GM12878 (cell line): Measurements from ENCODE around the gene TLE7.

Source experiments
- EZH2 ChIP-seq: IDR thresholded peaks from 2 replicates; pipeline ENCODE4 v1.6.1; 2012; ENCODE audit warnings: low read depth, mild to moderate bottlenecking, control low read depth, inconsistent platforms, low read length, borderline replicate concordance; ENCODE audit not compliant: control insufficient read depth
- MAX ChIP-seq: IDR thresholded peaks from 2 replicates; pipeline ENCODE4 v1.6.1; 2012; ENCODE audit warnings: low read depth, low read length, improper control_type of control experiment
- MYC ChIP-seq: IDR thresholded peaks from 2 replicates; pipeline ENCODE4 v1.6.1; 2011; ENCODE audit warnings: mild to moderate bottlenecking, low read length, moderate library complexity, inconsistent platforms; ENCODE audit not compliant: insufficient read depth, insufficient replicate concordance, insufficient read length, severe bottlenecking
- POLR2A ChIP-seq: IDR thresholded peaks from 2 replicates; pipeline ENCODE4 v1.6.1; 2011; ENCODE audit warnings: low read depth, mild to moderate bottlenecking, low read length
- RCOR1 ChIP-seq: conservative IDR thresholded peaks from 2 replicates; pipeline ENCODE4 v1.6.1; 2012; ENCODE audit warnings: low read depth, low read length, improper control_type of control experiment
- SMARCA5 ChIP-seq: fragments of 450-650 bp; IDR thresholded peaks from 2 replicates; pipeline ENCODE4 v1.6.1; 2017; ENCODE audit warnings: mild to moderate bottlenecking
- SMC3 ChIP-seq: IDR thresholded peaks from 2 replicates; pipeline ENCODE4 v1.6.1; 2011; ENCODE audit warnings: low read length, improper control_type of control experiment, borderline replicate concordance
- SREBF1 ChIP-seq: IDR thresholded peaks from 2 replicates; pipeline ENCODE4 v1.6.1; 2012; ENCODE audit warnings: mild to moderate bottlenecking, low read length
- TCF12 ChIP-seq: IDR thresholded peaks from 2 replicates; pipeline ENCODE4 v1.6.1; 2011; ENCODE audit warnings: low read depth, mild to moderate bottlenecking, low read length
- TF ChIP-seq, protein P1 (sequence below), 3 experiments: IDR thresholded peaks in 2 of 3; conservative IDR thresholded peaks in 1 of 3; 2 replicates each; pipeline ENCODE4 v1.5.1; 2011; ENCODE audit warnings: low read depth in 3 of 3, low read length in 3 of 3, mild to moderate bottlenecking in 3 of 3, control low read depth in 2 of 3, moderate library complexity in 2 of 3, inconsistent platforms in 1 of 3, mixed read lengths in 1 of 3; ENCODE audit not compliant: control insufficient read depth in 2 of 3, insufficient read depth in 1 of 3; ENCODE audit errors: extremely low read depth in 1 of 3
- TF ChIP-seq, protein P2 (sequence below): IDR thresholded peaks from 2 replicates; pipeline ENCODE4 v1.6.1; 2012; ENCODE audit warnings: mild to moderate bottlenecking, low read depth, low read length

GRCh38 chr16:71464231-71464630, 22.4 kb upstream of the TLE7 start:
- TF ChIP-seq RCOR1, result no peak
- TF ChIP-seq MYC, result no peak
- TF ChIP-seq, protein P1, sequence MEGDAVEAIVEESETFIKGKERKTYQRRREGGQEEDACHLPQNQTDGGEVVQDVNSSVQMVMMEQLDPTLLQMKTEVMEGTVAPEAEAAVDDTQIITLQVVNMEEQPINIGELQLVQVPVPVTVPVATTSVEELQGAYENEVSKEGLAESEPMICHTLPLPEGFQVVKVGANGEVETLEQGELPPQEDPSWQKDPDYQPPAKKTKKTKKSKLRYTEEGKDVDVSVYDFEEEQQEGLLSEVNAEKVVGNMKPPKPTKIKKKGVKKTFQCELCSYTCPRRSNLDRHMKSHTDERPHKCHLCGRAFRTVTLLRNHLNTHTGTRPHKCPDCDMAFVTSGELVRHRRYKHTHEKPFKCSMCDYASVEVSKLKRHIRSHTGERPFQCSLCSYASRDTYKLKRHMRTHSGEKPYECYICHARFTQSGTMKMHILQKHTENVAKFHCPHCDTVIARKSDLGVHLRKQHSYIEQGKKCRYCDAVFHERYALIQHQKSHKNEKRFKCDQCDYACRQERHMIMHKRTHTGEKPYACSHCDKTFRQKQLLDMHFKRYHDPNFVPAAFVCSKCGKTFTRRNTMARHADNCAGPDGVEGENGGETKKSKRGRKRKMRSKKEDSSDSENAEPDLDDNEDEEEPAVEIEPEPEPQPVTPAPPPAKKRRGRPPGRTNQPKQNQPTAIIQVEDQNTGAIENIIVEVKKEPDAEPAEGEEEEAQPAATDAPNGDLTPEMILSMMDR (IDR thresholded peaks at IDR 0.05 in 2 of 3, conservative IDR thresholded peaks at IDR 0.05 in 1 of 3; ENCODE audit: control insufficient read depth in 2 of 3, extremely low read depth in 1 of 3, insufficient read depth in 1 of 3, low read depth in 3 of 3, low read length in 3 of 3), result no peak
- TF ChIP-seq TCF12, result no peak
- no peak for TF ChIP-seq SMARCA5
- TF ChIP-seq, protein P2, sequence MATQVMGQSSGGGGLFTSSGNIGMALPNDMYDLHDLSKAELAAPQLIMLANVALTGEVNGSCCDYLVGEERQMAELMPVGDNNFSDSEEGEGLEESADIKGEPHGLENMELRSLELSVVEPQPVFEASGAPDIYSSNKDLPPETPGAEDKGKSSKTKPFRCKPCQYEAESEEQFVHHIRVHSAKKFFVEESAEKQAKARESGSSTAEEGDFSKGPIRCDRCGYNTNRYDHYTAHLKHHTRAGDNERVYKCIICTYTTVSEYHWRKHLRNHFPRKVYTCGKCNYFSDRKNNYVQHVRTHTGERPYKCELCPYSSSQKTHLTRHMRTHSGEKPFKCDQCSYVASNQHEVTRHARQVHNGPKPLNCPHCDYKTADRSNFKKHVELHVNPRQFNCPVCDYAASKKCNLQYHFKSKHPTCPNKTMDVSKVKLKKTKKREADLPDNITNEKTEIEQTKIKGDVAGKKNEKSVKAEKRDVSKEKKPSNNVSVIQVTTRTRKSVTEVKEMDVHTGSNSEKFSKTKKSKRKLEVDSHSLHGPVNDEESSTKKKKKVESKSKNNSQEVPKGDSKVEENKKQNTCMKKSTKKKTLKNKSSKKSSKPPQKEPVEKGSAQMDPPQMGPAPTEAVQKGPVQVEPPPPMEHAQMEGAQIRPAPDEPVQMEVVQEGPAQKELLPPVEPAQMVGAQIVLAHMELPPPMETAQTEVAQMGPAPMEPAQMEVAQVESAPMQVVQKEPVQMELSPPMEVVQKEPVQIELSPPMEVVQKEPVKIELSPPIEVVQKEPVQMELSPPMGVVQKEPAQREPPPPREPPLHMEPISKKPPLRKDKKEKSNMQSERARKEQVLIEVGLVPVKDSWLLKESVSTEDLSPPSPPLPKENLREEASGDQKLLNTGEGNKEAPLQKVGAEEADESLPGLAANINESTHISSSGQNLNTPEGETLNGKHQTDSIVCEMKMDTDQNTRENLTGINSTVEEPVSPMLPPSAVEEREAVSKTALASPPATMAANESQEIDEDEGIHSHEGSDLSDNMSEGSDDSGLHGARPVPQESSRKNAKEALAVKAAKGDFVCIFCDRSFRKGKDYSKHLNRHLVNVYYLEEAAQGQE, result no peak
- no peak for TF ChIP-seq SREBF1
- no peak for TF ChIP-seq POLR2A
- no peak for TF ChIP-seq EZH2
- no peak for TF ChIP-seq SMC3
- TF ChIP-seq MAX, result no peak
